Activated CD4-positive, CD25-positive, alpha-beta regulatory T cell (primary cell): ENCODE data around the gene BSX.
A peak's percentile ranks its signal among the peaks of the same experiment; 100 is the strongest.

Source experiments
- DNase-seq, 4 experiments: peaks; one replicate each; lab custom pipeline; 2025; lab: John Stamatoyannopoulos, UW

Gene BSX

GRCh38 chr11:122981388-122982264 lies at the start of gene BSX:
Gene BSX, minus strand, starts transcription at chr11:122981834. Its CDS starts 163 bp downstream, at chr11:122981671.
- DNase-seq, result peak in 1 of 4 experiments; percentile 15

- no peak for DNase-seq
These were observed 48.9 kb upstream of the BSX start for GRCh38 chr11:123030517-123030916.

- DNase-seq, result no peak
These were observed 39.3 kb upstream of the BSX start for GRCh38 chr11:123020968-123021367.

- DNase-seq, result no peak
These were observed 37.1 kb upstream of the BSX start for GRCh38 chr11:123018702-123019101.

- no peak for DNase-seq
These were observed 29.9 kb upstream of the BSX start for GRCh38 chr11:123011510-123011909.

GRCh38 chr11:123006860-123007542 lies 25.4 kb upstream of the BSX start:
- DNase-seq, result no peak

GRCh38 chr11:123000721-123001120 lies 19.1 kb upstream of the BSX start:
- DNase-seq, result no peak

- DNase-seq, result no peak
These were observed 17.2 kb upstream of the BSX start for GRCh38 chr11:122998727-122999366.

- no peak for DNase-seq
These were observed 13.9 kb upstream of the BSX start for GRCh38 chr11:122995526-122995925.

- no peak for DNase-seq
These were observed 2.8 kb upstream of the BSX start for GRCh38 chr11:122984186-122985011.

- no peak for DNase-seq
These were observed 2.0 kb upstream of the BSX start for GRCh38 chr11:122983438-122984185.

- DNase-seq, result no peak
These were observed 1.6 kb downstream of the BSX start for GRCh38 chr11:122979815-122980595.

GRCh38 chr11:122979103-122979814 lies 2.4 kb downstream of the BSX start:
- DNase-seq, result no peak

- no peak for DNase-seq
These were observed 3.4 kb downstream of the BSX start for GRCh38 chr11:122978299-122978620.

- no peak for DNase-seq
These were observed 4.0 kb downstream of the BSX start for GRCh38 chr11:122977470-122978298.

- DNase-seq, result no peak
These were observed 4.7 kb downstream of the BSX start for GRCh38 chr11:122976734-122977469.

GRCh38 chr11:122976061-122976733 lies 5.4 kb downstream of the BSX start:
- no peak for DNase-seq

- no peak for DNase-seq
These were observed 17.7 kb downstream of the BSX start for GRCh38 chr11:122963961-122964360.
